Cardiac muscle cell (in vitro differentiated cells and primary cell): Measurements from ENCODE around the gene MED16. TPM values are rescaled to one million over a fixed set of nuclear protein-coding genes. Genes with fewer than 3 reads are reported as not detected.

Source experiments
- DNase-seq, 2 donors: peaks; one replicate each; pipeline versions ENCODE4 v3.0.0 to v3.0.0-alpha.2; 2010 to 2017; ENCODE audit warnings: low read depth in 1 of 2, low spot score in 1 of 2
- H3K27ac ChIP-seq: fragments of 200-600 bp; sonication (generic); 2 replicates; pipeline ENCODE4 v1.5.1; 2016
- H3K27me3 ChIP-seq: fragments of 200-600 bp; sonication (generic); 2 replicates; pipeline ENCODE4 v1.6.0; 2016; ENCODE audit warnings: control low read depth
- H3K36me3 ChIP-seq: fragments of 200-600 bp; sonication (generic); 2 replicates; pipeline ENCODE4 v1.5.1; 2016; ENCODE audit warnings: control low read depth
- H3K4me1 ChIP-seq: fragments of 200-600 bp; sonication (generic); 2 replicates; pipeline ENCODE4 v1.8.1; 2017; ENCODE audit warnings: low read depth, mild to moderate bottlenecking, mixed run types
- H3K4me3 ChIP-seq: fragments of 200-600 bp; sonication (generic); 2 replicates; pipeline ENCODE4 v1.5.1; 2016; ENCODE audit warnings: mild to moderate bottlenecking
- H3K9me3 ChIP-seq: fragments of 200-600 bp; sonication (generic); 2 replicates; pipeline ENCODE4 v1.5.1; 2017; ENCODE audit warnings: low read depth, mild to moderate bottlenecking, control low read depth
- polyA plus RNA-seq: library from polyadenylated mRNA; unstranded; fragments of >200 nt; fragmentation: Nextera tagmentation; extraction: Ambion mirVana; gene quantifications from 2 replicates; pipeline ENCODE4 v1.2.1, GENCODE V29; 2016
- total RNA-seq: library from RNA; depleted of rRNA; stranded (reverse); fragments of >200 nt; gene quantifications from 2 replicates; pipeline ENCODE4 v1.2.3, GENCODE V29; 2016
- TF ChIP-seq, protein P1 (sequence below): IDR thresholded peaks from 2 replicates; pipeline ENCODE4 v1.5.1; 2012; ENCODE audit warnings: low read depth, mild to moderate bottlenecking, low read length

MED16 gene
- total and polyA plus RNA-seq, 2 experiments from 2014 or later = 67.2 to 104 TPM

DNA sequence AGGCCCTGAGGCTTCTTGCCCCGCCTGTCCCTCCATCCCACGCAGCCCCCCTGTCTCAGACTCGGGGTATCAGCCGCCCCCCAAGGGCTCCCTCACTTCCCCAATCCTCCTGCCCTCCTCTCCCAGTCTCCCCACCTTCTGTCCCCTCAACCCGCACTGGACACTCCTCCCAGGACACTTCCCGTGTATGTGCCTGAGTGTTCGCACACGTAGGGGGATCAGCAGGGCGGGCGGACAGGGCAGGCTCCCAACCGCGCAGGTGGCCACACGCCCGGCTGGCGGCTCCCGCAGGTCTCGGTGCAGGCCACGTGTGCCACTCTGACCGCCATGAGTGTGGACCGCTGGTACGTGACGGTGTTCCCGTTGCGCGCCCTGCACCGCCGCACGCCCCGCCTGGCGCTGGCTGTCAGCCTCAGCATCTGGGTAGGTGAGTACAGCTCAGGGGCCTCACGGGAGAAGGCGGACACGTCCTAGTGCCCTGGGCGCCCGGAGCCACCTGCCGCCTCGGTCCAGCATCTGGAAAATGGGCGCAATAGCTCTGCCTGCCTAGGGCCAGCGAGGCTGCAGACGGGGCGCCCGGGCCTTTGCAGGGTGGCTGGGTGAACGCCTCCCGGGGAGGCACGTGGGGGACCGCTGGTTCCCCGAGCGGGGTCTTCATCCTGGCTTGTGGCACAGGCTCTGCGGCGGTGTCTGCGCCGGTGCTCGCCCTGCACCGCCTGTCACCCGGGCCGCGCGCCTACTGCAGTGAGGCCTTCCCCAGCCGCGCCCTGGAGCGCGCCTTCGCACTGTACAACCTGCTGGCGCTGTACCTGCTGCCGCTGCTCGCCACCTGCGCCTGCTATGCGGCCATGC lies 26.4 kb upstream of the MED16 start:
- Histone ChIP-seq H3K27me3 (peaks cover 54% of the 10 kb centered on the region), H3K27ac (no peak overlapping the region), H3K9me3 (no peaks in the 10 kb centered on the region), H3K4me1 (no peaks in the 10 kb centered on the region), H3K4me3 (peak overlapping the region; percentile 13), H3K36me3 (no peaks in the 10 kb centered on the region)
- peak in 1 of 2 donors; percentile 39 for DNase-seq
- TF ChIP-seq, protein P1, sequence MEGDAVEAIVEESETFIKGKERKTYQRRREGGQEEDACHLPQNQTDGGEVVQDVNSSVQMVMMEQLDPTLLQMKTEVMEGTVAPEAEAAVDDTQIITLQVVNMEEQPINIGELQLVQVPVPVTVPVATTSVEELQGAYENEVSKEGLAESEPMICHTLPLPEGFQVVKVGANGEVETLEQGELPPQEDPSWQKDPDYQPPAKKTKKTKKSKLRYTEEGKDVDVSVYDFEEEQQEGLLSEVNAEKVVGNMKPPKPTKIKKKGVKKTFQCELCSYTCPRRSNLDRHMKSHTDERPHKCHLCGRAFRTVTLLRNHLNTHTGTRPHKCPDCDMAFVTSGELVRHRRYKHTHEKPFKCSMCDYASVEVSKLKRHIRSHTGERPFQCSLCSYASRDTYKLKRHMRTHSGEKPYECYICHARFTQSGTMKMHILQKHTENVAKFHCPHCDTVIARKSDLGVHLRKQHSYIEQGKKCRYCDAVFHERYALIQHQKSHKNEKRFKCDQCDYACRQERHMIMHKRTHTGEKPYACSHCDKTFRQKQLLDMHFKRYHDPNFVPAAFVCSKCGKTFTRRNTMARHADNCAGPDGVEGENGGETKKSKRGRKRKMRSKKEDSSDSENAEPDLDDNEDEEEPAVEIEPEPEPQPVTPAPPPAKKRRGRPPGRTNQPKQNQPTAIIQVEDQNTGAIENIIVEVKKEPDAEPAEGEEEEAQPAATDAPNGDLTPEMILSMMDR = no peak

DNA sequence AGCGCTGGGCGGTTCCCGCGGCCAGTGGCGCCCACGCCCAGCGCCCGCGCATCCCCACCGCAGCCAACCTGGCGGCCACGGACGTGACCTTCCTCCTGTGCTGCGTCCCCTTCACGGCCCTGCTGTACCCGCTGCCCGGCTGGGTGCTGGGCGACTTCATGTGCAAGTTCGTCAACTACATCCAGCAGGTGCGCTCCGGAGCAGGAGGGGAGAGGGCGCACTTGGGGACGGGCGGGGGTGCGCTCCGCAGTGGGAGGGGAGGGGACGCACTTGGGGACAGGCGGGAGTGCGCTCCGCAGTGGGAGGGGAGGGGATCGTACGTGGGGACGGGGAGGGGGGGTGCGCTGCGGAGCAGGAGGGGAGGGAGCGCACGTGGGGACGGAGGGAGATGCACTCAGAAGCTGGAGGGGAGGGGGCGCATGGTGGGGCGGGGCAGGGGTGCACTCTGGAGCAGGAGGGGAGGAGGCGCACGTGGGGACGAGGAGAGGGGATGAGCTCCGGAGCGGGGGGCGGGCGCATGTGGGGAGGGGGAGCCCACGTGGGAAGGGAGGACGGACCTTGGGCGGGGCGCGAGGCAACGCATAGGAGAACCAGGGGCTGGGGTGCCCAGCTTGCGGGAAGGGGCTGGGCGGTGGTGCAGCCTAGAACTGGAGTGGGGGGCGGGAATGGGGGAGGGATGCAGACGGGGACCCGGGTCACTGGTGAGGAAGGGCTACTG lies 25.7 kb upstream of the MED16 start:
- peak in 1 of 2 donors; percentile 56 for DNase-seq
- Histone ChIP-seq H3K4me1 (no peaks in the 10 kb centered on the region), H3K9me3 (no peaks in the 10 kb centered on the region), H3K36me3 (no peaks in the 10 kb centered on the region), H3K27me3 (peaks cover 54% of the 10 kb centered on the region), H3K27ac (no peak overlapping the region), H3K4me3 (peak overlapping the region; percentile 30)
- TF ChIP-seq, protein P1 = no peak

DNA sequence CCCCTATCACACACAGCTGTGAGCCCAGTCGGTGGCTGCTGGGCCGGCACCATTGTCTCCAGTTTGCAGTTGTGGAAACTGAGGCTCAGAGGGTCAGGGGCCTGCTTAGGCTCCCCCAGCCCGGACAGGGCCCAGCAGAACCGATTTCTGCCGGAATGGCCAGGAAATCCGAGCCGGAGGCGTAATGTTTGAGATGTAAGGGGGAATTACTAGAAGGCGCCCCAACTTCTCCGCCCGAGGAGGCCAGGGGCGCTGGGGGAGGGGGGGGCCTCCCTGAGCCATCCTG lies 25.1 kb upstream of the MED16 start:
- H3K36me3 ChIP-seq = no peaks in the 10 kb centered on the region
- H3K4me3 ChIP-seq = peak overlapping the region; percentile 30
- H3K27me3 ChIP-seq = peaks cover 54% of the 10 kb centered on the region
- H3K4me1 ChIP-seq = no peaks in the 10 kb centered on the region
- no peaks in the 10 kb centered on the region for H3K9me3 ChIP-seq
- H3K27ac ChIP-seq = no peak overlapping the region
- TF ChIP-seq, protein P1 = no peak
- no peak for DNase-seq

DNA sequence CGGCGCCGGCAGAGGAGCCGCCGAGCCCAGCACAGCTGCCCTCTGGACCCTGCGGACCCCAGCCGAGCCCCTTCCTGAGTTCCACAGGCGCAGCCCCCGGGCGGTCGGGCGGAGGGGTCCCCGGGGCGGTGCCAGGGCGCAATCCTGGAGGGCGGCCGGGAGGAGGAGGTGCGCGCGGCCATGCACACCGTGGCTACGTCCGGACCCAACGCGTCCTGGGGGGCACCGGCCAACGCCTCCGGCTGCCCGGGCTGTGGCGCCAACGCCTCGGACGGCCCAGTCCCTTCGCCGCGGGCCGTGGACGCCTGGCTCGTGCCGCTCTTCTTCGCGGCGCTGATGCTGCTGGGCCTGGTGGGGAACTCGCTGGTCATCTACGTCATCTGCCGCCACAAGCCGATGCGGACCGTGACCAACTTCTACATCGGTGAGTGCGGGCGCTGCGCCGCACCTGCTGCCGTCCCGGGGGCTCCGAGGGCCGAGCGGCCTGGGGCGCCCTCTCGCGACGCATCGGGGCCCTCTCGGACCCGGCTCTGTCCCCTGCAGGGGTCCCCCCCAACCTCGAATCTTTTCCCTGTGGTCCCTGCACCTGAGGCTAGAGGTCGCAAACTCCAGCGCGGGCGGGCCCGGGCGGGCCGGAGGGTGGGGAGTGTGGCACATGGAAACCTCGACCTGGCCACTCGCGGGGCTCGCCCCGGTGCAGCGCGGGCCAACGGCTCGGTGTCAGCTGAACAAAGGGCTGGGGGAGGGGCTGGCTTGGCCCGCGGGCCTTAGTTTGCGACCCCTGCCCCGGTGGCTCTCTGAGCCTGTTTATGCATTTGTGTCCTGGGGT lies 24.6 kb upstream of the MED16 start, which contains the start of gene KISS1R:
Gene KISS1R, plus strand, starts transcription at position 11 of the 829 bp plus-strand sequence. Its CDS starts 170 bp downstream, at position 181.
- TF ChIP-seq, protein P1 = peak; percentile 44
- peaks cover 54% of the 10 kb centered on the region for H3K27me3 ChIP-seq
- no peaks in the 10 kb centered on the region for H3K9me3 ChIP-seq
- H3K4me1 ChIP-seq = no peaks in the 10 kb centered on the region
- no peaks in the 10 kb centered on the region for H3K36me3 ChIP-seq
- DNase-seq = peak in 1 of 2 donors; percentile 75
- peak within 1 kb of the TSS; percentile 30 for H3K4me3 ChIP-seq
- H3K27ac ChIP-seq = no peak within 1 kb of the TSS

DNA sequence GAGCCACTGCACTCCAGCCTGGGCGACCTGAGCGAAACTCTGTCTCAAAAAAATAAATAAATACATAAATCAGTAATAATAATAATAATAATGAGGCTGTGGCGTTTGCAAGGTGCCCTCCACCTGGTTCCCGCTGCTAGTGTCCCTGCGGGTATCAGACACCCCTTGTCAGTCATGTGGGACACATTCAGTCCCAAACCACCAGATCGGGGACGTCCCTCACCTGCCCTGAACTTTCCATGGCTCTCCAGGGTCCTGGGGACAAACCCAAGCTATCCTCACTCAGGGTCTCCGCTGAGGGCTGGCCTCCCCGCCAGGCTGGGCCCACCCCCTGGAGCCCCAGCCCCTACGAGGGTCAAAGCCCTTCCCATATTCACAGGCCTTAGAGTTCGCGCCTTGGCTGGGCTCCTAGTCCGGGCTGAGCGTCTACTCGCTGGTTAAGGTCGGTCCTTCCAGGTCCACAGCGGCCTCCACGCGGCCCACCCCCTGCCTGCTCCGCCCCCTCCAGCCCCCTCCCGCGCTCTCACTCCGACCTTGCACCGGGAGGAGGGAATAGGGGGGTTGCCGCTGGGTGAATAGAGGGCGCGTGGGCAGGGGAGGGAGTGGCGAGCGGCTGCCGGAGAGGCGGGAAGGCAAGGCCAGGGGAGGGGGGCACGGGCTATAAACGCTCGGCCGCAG lies 23.8 kb upstream of the MED16 start:
- Histone ChIP-seq H3K27ac (no peak overlapping the region), H3K36me3 (no peaks in the 10 kb centered on the region), H3K4me1 (no peaks in the 10 kb centered on the region), H3K4me3 (peak overlapping the region; percentile 30), H3K27me3 (peaks cover 54% of the 10 kb centered on the region), H3K9me3 (no peaks in the 10 kb centered on the region)
- DNase-seq = peak in 1 of 2 donors; percentile 31
- TF ChIP-seq, protein P1 = no peak
